UCSD-AML1 (cell line): ENCODE data around the gene PDE8B.
"Not testable (repeated sequence)": the region's sequence is repeated elsewhere in the genome, so short reads cannot be mapped to it uniquely, and the experiment has no call there.

ENCODE experiments used
- DNase-seq: peaks from one replicate; lab custom pipeline; 2025; ENCODE audit not compliant: unreplicated experiment; lab: John Stamatoyannopoulos, UW

Gene PDE8B

DNA sequence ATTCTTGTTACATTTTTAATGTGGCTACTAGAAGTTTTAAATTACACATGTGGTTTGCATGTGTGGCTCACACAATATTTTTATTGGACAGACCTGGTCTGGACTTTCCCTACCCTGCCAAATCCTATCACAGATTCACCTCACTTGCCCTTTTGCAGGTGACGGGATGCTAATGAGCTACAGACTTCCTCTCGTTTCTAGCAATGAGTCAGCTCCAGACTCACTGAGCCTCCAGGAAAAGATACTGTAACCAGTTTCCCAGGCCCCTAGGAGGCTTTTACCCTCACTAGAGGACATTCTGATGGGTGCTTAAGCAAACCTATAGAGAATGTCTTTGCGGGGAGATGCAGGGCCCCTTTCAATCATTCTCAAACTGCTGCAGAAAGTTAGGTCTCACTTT is 146.3 kb downstream of the PDE8B start:
- DNase-seq, result no peak

DNA sequence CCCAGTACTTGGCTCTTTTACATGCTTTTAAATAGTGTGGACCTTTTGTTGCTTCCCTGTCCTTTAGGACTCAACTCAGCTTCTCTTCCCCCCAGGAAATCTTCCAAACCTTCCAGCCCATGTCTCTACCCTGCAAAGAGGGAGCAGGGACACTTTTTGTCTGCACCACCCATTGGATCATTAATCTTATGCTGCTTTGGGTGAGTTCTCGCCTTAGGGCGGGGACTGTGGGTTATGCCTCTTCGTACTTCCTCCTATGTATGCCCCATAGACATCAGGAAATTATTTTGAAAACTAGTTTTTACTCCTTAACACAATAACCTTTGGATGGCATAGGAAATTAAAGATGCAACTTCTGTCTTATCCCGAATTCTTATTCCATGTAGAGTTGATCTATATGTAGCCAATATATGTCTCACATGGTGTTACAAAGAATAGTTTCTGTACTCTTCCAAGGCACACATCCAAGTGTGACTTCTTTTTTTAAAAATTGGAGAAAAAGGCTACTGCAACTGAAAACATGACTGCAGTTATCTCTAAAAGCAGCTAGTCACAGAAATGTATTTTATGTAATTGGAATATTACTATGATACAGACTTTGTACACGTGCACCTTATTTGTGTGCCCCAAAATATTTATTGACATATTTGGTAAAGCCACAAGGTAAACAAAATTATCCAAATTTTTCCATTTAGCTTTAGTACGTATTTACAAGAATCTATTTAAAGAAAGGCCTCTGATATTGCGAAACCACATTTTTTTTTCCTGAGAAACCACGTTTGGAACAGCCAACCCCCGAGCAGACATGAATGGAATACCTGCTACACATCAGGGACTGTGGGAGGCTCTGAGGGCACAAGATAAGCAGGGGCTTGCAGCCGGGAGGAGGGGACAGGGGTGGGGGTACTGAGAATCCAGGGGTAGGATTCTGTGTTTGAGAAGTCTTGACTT is 148.1 kb downstream of the PDE8B start:
- no peak for DNase-seq

DNA sequence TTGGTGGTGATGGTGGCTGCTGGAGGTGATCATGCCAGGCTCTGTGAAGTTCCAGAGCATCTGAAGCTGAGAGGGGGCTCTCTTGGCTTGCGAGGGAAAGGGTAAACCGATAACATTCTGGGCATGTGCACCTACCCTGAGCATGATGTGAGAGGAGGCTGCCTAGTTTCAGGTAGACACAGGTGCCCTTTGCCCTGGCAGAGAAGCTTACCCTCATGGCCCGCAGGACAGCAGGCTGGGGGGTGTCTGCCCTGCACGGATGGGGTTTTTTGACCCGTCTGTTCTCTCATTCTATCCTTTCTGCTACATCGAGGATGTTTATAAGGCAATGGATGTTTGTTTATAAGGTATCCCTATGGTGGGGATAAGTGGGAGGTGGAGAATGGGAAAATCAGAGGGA is 148.8 kb downstream of the PDE8B start:
- no peak for DNase-seq

DNA sequence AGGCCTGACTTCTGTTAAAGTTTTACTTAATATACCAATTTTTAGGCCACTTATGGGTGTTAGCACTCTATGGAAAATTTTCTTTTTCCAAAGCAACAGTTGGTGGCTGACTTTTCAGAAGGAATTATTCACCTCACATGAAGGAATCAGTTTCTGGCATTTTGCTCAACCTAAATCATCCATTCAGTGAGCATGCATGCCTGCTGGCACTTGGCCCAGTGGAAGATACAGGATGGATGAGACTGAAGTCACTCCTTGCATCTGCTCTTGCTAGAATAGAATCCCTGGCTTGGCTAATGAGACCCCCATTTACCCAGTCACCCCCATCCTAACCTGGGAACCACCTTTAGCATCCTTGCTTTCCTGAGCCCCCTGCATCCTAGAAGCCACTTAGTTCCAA is 149.9 kb downstream of the PDE8B start:
- no peak for DNase-seq

DNA sequence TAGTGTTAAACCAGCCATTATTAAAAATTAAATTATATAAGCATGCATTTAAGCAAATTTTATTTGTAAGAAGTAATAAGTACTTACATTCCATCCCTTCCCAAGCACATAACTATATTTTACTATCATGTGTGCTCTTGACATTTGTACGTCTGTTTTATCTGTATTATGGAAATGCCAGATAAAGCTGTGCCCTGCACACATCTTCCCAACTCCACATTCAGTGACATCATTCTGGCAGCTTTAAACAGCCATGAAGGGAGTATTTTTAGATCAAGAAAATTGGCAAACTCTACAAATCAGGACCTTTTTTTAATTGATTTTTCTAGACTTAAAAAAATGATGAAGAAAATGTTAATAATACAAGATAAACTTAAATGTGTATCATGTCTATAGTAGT is 150.5 kb downstream of the PDE8B start:
- DNase-seq, result no peak

DNA sequence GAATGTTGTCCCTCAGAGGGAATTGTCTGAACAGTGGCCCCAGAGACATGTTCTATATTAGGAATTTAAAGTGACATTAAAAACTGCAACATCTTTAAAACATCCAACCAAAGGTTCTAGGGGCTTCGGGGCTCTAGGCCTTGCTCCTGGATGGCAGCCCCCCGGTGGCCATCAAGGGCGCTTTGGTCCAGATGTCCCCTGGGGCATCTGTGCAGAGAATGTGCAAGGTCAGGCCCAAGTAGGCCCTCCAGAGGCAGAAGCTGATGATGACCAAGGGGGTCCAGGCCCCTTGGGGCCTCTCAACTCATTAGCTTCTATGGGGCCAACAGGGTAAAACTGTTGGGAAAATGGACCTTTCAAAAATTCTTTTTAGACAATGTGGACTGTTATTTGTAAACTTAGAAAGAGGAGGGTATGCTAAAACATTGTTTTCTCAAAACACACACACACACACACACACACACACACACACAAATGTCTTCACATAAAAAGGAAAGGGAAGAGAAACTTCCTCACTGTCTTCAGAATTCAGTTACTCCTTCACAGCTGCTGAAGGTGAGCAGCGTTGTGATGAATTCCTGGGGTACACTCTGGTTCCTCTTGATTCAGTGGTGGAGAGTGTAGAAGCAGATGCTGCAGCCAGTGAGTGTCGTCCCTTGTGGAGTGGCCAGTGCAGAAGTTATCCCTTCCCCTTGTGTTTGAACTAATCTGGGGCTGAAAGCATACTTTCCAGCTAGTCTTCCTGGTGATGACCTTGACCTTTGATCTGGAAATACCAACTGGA is 156.4 kb downstream of the PDE8B start:
- DNase-seq, result no peak

DNA sequence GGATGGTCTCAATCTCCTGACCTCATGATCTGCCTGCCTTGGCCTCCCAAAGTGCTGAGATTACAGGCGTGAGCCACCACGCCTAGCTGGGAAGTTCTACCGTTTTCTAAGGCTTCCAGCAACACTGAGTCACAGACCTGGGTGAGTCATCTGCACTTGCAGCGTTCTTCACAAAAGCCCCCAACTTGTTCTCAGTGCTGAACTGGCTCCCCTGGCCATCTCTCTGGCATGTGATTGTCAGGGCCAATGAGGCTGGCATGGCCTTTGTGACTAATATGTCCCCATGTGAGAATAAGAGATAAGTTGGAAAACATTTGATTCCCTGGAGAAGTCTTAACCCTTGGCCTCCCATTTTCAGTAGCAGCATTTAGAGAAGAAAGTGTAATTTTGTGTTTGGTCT is 157.3 kb downstream of the PDE8B start:
- DNase-seq, result no peak

DNA sequence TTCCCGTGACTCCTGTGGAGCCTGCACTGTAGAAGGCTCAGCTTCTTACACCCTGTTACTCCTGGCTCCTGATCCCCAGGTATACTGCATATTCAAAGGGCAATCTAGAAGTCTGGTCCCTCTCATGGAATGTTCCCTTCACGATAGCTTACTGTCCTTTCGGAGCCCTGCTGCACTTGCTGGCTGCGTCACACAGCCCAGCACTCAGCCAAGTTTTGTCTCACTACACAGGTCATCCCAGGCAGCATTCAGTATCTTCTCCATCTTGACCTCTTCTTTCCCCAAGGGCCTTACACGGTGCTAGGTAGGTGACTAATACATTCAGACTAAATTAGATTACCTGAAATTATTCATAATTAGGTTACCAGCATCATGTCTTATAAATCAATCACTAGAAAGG is 157.9 kb downstream of the PDE8B start:
- no peak for DNase-seq

DNA sequence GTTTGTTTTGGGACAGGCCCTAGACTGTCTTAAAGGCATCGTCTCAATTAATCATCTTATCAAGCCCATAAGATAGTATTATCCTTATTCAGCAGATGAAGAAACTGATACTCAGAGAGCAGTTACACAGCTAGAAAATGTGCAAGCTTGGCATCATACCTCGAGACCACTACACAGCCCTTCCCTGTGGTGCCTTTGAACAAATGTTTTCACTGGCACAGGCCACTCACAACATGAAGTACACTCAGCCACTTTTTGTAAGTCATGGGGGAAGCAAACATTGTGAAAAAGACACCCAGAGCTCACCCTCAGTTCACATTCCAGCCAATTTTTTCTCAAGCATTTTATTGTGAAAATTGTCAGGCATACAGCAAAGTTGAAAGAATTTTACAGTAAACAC is 159.1 kb downstream of the PDE8B start:
- no peak for DNase-seq

DNA sequence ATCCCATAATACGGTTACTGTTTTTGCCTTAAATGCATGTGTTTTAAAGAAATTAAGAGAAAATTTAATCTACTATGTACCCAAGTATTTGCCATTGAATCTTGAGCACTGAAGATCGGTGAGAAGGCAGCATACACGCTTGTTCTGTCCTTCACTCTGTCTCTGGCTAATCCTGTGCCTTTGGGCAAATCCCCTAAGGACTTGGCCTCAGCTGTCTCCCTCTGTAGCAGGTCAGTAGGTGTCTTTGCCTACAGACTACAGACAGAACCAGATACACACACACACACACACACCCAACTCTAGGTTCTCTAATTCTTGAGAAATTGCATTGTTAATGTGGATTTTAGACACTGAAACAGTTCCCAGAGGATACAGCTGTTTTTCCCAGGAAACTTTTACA is 164.2 kb downstream of the PDE8B start:
- no peak for DNase-seq

DNA sequence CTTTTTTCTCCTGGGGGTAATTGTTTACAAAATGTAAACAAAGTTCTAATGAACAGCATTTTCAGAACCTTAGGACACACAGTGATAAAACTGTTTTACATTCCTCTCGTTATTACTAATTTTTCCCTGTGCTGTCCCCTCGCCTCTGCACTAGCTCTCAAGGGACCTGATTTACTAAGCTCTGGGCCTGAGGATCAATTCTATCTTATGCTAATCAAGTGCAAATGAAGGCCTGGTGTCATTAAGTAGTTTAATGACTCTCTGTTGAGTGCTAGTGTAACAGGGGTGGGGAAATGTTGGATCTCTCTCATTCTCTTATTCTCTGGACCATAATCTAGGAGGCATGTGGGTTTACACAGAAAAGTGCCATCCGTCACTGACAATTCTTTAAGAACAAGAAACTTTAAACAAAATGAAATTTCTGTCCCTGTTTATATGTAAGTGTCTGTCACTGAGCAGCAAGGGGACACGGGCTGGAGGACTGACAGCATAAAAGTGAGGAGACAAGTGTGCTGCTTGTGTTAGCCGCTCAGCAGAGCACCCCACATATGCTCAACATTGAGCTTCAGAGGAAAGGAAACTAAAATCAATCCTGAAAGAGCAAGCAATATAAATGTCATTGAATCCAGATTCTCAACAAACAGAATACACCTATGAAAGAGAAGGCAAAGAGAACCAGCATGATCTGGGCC is 166.3 kb downstream of the PDE8B start:
- DNase-seq, result no peak

DNA sequence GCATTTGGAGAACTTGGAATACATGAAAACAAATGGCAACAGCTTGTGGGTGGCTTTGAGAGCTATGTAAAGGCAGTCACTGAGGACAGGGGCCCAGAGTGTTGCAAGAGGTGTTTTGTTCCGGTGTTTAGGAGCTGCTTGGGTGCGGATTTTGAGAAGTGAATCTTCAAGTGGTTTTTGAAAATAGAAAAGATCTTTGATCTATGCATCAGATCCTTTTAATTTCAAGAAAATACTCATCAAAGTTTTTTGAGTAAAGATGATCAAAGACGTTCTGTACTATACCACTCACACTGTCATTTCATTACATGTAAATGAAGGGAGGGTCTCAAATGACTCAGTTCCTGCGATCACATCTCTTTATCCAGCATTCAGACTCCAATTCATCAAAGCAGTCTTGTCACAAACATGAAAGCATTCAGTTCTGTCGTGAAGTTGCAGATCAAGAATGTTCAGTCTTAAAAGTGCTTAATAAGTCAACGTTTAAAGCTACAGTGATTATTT is 169.1 kb downstream of the PDE8B start:
- DNase-seq, result no peak

DNA sequence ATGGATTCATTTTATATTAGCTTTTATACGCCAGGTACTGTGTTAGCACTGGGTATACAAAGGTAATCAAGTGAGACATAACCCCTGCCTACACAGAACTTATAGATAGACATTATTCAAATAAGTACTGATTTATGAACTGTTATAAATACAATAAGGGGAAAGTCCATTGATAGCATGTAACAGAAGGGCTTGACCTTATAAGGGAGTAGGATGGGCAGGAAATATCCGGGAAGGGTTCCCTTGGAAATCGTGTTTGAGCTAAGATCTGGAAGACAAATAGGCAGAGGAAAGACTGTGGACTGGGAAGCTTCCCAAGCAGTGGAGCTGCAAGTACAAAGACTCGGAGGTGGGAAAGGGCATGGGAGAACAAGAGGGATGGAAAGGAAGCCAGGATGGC is 170.2 kb downstream of the PDE8B start:
- DNase-seq, result no peak

DNA sequence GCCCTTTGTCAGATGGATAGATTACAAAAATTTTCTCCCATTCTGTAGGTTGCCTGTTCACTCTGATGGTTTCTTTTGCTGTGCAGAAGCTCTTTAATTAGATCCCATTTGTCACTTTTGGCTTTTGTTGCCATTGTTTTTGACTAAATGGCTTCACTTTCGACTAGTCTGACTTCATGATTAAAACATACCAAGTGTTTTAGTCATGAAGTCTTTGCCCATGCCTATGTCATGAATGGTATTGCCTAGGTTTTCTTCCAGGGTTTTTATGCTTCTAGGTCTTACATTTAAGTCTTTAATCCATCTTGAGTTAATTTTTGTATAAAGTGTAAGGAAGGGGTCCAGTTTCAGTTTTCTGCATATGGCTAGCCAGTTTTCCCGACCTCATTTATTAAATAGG is 172.9 kb downstream of the PDE8B start:
- not testable (repeated sequence) for DNase-seq

DNA sequence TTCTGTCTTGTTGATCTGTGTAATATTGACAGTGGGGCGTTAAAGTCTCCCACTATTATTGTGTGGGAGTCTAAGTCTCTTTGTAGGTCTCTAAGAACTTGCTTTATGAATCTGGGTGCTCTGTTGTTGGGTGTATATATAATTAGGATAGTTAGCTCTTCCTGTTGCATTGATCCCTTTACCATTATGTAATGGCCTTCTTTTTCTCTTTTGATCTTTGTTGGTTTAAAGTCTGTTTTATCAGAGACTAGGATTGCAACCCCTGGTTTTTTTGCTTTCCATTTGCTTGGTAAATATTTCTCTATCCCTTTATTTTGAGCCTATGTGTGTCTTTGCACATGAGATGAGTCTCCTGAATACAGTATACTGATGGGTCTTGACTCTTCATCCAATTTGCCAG is 175.9 kb downstream of the PDE8B start:
- DNase-seq, result not testable (repeated sequence)

DNA sequence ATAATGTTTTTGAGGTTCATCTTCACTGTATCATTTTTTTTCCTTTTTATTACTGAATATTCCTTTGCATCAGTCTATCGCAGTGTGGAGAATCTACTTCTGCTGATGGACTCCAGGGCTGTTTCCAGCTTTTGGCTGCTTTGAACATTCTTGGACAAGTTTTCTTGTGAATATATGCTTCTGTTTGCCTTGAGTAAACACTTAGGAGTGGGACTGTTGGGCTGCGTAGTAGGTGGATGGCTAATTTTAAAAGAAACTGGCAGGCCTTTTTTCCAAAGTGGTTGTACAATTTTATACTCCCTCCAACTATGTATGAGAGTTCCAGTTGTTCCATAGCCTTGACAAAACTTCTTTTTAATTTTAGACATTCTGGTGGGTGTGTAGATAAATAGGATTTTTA is 179.3 kb downstream of the PDE8B start:
- DNase-seq, result no peak

DNA sequence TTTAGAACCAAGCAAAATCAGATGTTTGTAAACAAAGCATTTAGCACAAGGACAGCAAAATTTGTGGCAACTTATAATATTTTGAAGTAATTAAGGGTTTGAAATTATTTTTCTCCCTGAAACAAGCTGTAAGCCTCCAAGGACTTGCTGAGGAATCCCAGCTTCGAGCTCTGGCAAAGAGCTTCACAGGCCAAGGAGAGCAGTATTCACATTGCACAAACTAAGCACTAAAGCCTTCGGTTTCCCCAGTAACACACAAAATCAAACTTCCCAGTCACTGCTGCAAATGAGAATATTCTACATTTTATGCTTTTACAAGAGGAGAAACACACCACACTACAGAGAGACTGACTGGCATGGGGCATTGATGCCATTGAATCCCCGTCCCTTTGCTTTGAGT is 179.7 kb downstream of the PDE8B start:
- DNase-seq, result no peak

DNA sequence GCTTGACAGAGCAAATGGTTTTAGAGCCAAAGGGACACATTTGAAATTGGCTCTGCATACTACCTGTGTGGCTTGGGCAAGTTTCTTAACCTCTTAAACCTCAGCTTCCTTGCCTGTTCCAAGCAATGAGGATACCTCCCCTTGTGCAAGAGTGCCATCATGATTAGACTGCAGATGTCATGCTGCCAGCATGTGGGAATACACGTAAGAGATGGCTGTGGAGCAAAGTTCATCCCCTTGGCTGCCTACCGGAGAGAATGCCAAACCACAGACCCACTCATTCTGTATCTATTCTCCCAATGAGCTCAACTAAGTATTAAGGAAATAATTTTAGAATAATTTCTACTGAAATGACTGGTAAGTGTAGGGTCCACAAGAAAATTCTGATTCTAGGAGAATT is 180.3 kb downstream of the PDE8B start:
- no peak for DNase-seq

DNA sequence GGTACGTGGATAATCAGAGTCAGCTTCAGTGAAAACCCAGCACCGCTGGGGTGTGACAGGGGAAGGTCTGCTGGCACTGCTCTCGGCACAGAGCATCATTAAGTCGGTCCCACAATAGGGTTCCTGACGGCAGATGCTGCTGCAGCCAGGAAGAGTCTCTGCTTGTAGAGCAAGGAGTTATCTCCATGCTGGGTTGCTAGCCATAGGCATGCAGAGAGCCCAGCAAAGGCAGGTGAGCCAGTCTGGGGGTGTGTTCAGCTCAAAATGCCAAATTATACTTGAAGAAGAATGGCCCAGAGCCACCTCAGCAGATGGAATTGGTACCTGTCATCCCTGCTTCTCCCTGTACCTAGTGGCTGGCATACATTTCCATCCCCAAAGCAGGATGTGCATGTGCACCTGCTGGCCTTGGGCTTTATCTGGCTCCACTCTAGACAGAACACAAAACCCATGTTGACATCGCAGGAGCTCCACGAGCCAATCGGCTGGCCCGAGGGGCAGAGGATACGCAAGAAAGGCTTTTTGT is 180.8 kb downstream of the PDE8B start:
- no peak for DNase-seq

DNA sequence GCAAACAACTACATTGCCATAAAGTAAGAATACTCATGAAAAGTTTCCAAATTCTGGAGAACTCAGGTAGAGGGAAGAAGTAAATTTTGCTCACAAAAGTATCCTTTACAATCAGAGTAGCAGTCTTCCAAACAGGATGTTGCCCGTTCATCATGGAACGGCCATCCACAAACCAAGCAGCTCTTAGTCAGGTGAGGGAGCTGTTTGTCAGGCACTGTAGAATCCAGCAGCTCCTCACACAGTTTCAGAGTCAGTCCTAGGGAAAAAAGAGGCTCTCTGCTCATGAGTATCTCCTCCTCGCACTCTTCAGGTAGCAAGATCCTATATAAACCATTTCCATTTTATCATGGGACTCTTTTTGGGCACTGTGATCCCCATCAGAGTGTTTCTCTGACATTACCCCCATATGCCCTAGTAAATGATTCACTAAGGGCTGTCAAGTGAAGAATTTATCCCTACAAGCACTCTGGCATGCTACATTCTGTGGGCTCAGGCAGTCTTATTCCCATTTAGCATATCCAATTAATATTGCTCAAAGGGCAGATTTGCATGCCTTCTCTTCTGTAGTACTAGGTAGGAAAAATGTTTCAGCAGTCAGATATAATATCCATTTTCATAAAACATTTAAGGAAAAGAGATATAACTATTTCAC is 183.7 kb downstream of the PDE8B start:
- no peak for DNase-seq

DNA sequence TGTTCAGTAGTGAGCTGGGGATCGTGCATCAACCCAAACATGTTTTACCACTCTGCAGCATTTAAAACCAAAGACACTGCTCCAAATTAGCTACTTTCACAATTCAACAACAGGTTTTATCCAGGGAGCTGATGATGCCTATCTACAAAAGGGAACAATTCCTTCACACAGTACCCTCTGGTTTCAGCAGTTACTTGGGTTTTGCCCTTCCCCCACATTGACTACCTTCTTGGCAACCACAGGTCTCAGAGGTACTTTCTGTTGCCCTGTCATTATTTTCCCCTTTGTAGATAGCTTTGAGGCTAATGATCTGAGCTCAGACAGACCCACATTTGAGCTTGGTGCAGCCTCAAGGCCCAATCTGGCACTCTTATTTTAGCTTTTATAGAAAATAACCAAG is 185.5 kb downstream of the PDE8B start:
- DNase-seq, result no peak
